GM23248 (cell line): ENCODE results near the gene IRF6.

Source experiments
- EZH2 ChIP-seq: fragments of 200-600 bp; sonication (generic); IDR thresholded peaks from 2 replicates; pipeline ENCODE4 v1.6.1; 2018; ENCODE audit warnings: antibody characterized with exemption, mild to moderate bottlenecking; ENCODE audit not compliant: insufficient read depth, poor library complexity, severe bottlenecking
- EZH2phosphoT487 ChIP-seq: fragments of 200-600 bp; sonication (generic); IDR thresholded peaks from 2 replicates; pipeline ENCODE4 v1.6.1; 2018; ENCODE audit warnings: antibody characterized with exemption, moderate library complexity, mild to moderate bottlenecking, low read depth; ENCODE audit not compliant: insufficient read depth

GRCh38 chr1:209855623-209856022, 49.7 kb upstream of the IRF6 start:
- TF ChIP-seq EZH2: no peak
- TF ChIP-seq EZH2phosphoT487: no peak
